A549 (cell line): ENCODE measurements around the gene NEXN. TPM values are rescaled to one million over a fixed set of nuclear protein-coding genes. Genes with fewer than 3 reads are reported as not detected.

Experiments used
- ATAC-seq, 2 experiments: fragments of 200-7000 bp in 1 of 2; fragments of >200 bp in 1 of 2; cut with Nextera tagmentation in 1 of 2; cut with Tn5 transposase in 1 of 2; 3 replicates each; pipeline versions ENCODE4 v1.8.0 to v1.9.1; 2018 to 2020; ENCODE audit warnings: mild to moderate bottlenecking in 1 of 2, moderate library complexity in 1 of 2
- CTCF ChIA-PET: fragments of 300-600 bp; sonication (Branson Sonifier 250); formaldehyde crosslinking; extraction: SDS; loops from one replicate; lab custom pipeline; 2021; ENCODE audit warnings: antibody characterized with exemption, inconsistent platforms; lab: Yijun Ruan, JAX
- POLR2A ChIA-PET: fragments of 350-600 bp; formaldehyde crosslinking; extraction: SDS; loops from one replicate; lab custom pipeline; 2021; ENCODE audit warnings: antibody characterized with exemption, inconsistent platforms; lab: Yijun Ruan, JAX
- DNase-seq, 2 experiments: peaks; one replicate each; pipeline versions ENCODE4 v3.0.0 to v3.0.0-alpha.2; 2011 to 2016; ENCODE audit warnings: low read depth in 1 of 2, low spot score in 1 of 2
- FAIRE-seq: peaks from 2 replicates; lab custom pipeline; 2011; peaks lifted over from hg19 to GRCh38; lab: Jason Lieb, UNC
- H3K27ac ChIP-seq, 2 experiments: fragments of >200 bp; sonication (Bioruptor Twin); formaldehyde crosslinking; 3 replicates each; pipeline ENCODE4 v1.5.1; 2016 to 2017
- H3K4me1 ChIP-seq: fragments of >200 bp; sonication (Bioruptor Twin); formaldehyde crosslinking; 3 replicates; pipeline ENCODE4 v1.6.1; 2016
- H3K4me2 ChIP-seq: fragments of >200 bp; sonication (Bioruptor Twin); formaldehyde crosslinking; 3 replicates; pipeline ENCODE4 v1.6.1; 2016
- H3K4me3 ChIP-seq: fragments of >200 bp; sonication (Bioruptor Twin); formaldehyde crosslinking; 3 replicates; pipeline ENCODE4 v1.5.1; 2016
- H3K9me3 ChIP-seq: fragments of >200 bp; sonication (Bioruptor Twin); formaldehyde crosslinking; 3 replicates; pipeline ENCODE4 v1.6.1; 2016
- ATOH8 ChIP-seq: fragments of 250-450 bp; sonication (Bioruptor Pico); IDR thresholded peaks from 2 replicates; pipeline ENCODE4 v1.5.0; 2020; ENCODE audit warnings: low read depth, mild to moderate bottlenecking, moderate library complexity
- CBX8 ChIP-seq: fragments of 200-600 bp; sonication (generic); IDR thresholded peaks from 2 replicates; pipeline ENCODE4 v1.6.1; 2016
- CEBPB ChIP-seq, 2 experiments: fragments of >200 bp in 1 of 2; sonication (Bioruptor Twin) in 1 of 2; formaldehyde crosslinking in 1 of 2; IDR thresholded peaks; 2 replicates each; pipeline ENCODE4 v1.6.1; 2012 to 2016
- CHD2 ChIP-seq: fragments of 150-350 bp; IDR thresholded peaks from 2 replicates; pipeline ENCODE4 v1.6.1; 2014; ENCODE audit warnings: low read length; ENCODE audit not compliant: partially characterized antibody
- CTCF ChIP-seq: fragments of >200 bp; sonication (Bioruptor Twin); formaldehyde crosslinking; IDR thresholded peaks from 3 replicates; pipeline ENCODE4 v1.5.1; 2016
- E2F6 ChIP-seq: IDR thresholded peaks from 2 replicates; pipeline ENCODE4 v1.6.1; 2012; ENCODE audit warnings: low read depth, borderline replicate concordance
- EP300 ChIP-seq, 2 experiments: fragments of >200 bp; sonication (Bioruptor Twin); formaldehyde crosslinking; IDR thresholded peaks; 2 replicates in 1 of 2; 3 replicates in 1 of 2; pipeline ENCODE4 v1.6.1; 2016 to 2017
- FOSB ChIP-seq: fragments of 250-450 bp; sonication (Bioruptor Pico); IDR thresholded peaks from 2 replicates; pipeline ENCODE4 v1.5.0; 2020; ENCODE audit warnings: mild to moderate bottlenecking, moderate library complexity
- FOXS1 ChIP-seq: fragments of 250-450 bp; sonication (Bioruptor Pico); IDR thresholded peaks from 2 replicates; pipeline ENCODE4 v1.5.0; 2020; ENCODE audit warnings: mild to moderate bottlenecking, moderate library complexity
- GATA3 ChIP-seq: IDR thresholded peaks from 2 replicates; pipeline ENCODE4 v1.6.1; 2012; ENCODE audit warnings: borderline replicate concordance
- HMGXB4 ChIP-seq: fragments of 250-450 bp; sonication (Bioruptor Pico); IDR thresholded peaks from 2 replicates; pipeline ENCODE4 v1.5.0; 2021; ENCODE audit warnings: mild to moderate bottlenecking, moderate library complexity, borderline replicate concordance
- MAFK ChIP-seq: fragments of 450-650 bp; IDR thresholded peaks from 2 replicates; pipeline ENCODE4 v1.6.1; 2014; ENCODE audit not compliant: partially characterized antibody
- MAX ChIP-seq: IDR thresholded peaks from 2 replicates; pipeline ENCODE4 v1.6.1; 2012
- NPAS2 ChIP-seq: fragments of 250-450 bp; sonication (Bioruptor Pico); IDR thresholded peaks from 2 replicates; pipeline ENCODE4 v1.8.0; 2022; ENCODE audit warnings: mild to moderate bottlenecking, moderate library complexity, borderline replicate concordance
- NR3C1 ChIP-seq: fragments of >200 bp; sonication (Bioruptor Twin); formaldehyde crosslinking; IDR thresholded peaks from 3 replicates; pipeline ENCODE4 v1.6.1; 2017
- RCOR1 ChIP-seq: fragments of 150-350 bp; IDR thresholded peaks from 2 replicates; pipeline ENCODE4 v1.6.1; 2014; ENCODE audit warnings: antibody characterized with exemption, low read length, low read depth
- RFX5 ChIP-seq: fragments of 450-650 bp; IDR thresholded peaks from 2 replicates; pipeline ENCODE4 v1.7.1; 2014; ENCODE audit warnings: antibody characterized with exemption, mild to moderate bottlenecking, moderate library complexity
- RNF2 ChIP-seq: fragments of 200-600 bp; sonication (generic); IDR thresholded peaks from 2 replicates; pipeline ENCODE4 v1.6.1; 2016; ENCODE audit warnings: low read depth, mild to moderate bottlenecking, antibody characterized with exemption, moderate library complexity, borderline replicate concordance
- SMC3 ChIP-seq: fragments of >200 bp; sonication (Bioruptor Twin); formaldehyde crosslinking; IDR thresholded peaks from 3 replicates; pipeline ENCODE4 v1.6.1; 2018; ENCODE audit warnings: inconsistent platforms
- TP53 ChIP-seq: fragments of 250-450 bp; sonication (Bioruptor Pico); IDR thresholded peaks from 2 replicates; pipeline ENCODE4 v1.5.0; 2021; ENCODE audit warnings: mild to moderate bottlenecking, moderate library complexity
- ZFP36 ChIP-seq: fragments of 450-650 bp; IDR thresholded peaks from 2 replicates; pipeline ENCODE4 v1.6.1; 2014; ENCODE audit warnings: borderline replicate concordance; ENCODE audit not compliant: partially characterized antibody
- ZNF302 ChIP-seq: fragments of 250-450 bp; sonication (Bioruptor Pico); IDR thresholded peaks from 2 replicates; pipeline ENCODE4 v1.9.0; 2021; ENCODE audit warnings: inconsistent platforms, mild to moderate bottlenecking, moderate library complexity
- WGBS: methylation state at CpG from one replicate; pipeline ENCODE4 v1.1.6; 2017; ENCODE audit errors: missing lambda C conversion rate; 5-methylcytosine and 5-hydroxymethylcytosine counted together
- polyA plus RNA-seq, 4 experiments: library from polyadenylated mRNA; depleted of rRNA in 3 of 4; stranded (reverse); fragments of >200 nt; fragmentation: RNase III in 1 of 4; extraction: RNeasy Plus Mini Kit Qiagen cat#74134 plus additional on column Dnase treatment in 1 of 4; gene quantifications; 2 replicates in 3 of 4; 3 replicates in 1 of 4; pipeline ENCODE4 v1.2.3, GENCODE V29; 2011 to 2017

Gene NEXN
- polyA plus RNA-seq, 2 of the 4 experiments (the other 2 are of a cell fraction): 1.8 to 8.2 TPM

GRCh38 chr1:77975907-77976306 is 87.5 kb downstream of the NEXN start:
- no peak for ATAC-seq
- TF ChIP-seq SMC3 (no peak), GATA3 (no peak), MAX (no peak), ATOH8 (CRISPR knock-in tag) (no peak), NPAS2 (CRISPR knock-in tag) (no peak), CTCF (no peak), ZNF302 (CRISPR knock-in tag) (no peak), CEBPB (IDR thresholded peaks at IDR 0.05) (no peak), E2F6 (no peak), CBX8 (no peak), RNF2 (no peak), MAFK (no peak), FOXS1 (CRISPR knock-in tag) (no peak), HMGXB4 (CRISPR knock-in tag) (no peak), TP53 (CRISPR knock-in tag) (no peak), ZFP36 (no peak)
- Histone ChIP-seq H3K4me3 (peak overlapping the region; percentile 71), H3K27ac (0 out of 6 replicates have a peak overlapping the region, but pooled peaks of 1 of the 2 experiments have one; percentile 38), H3K9me3 (no peaks in the 10 kb centered on the region), H3K4me1 (peaks cover 35% of the 10 kb centered on the region), H3K4me2 (peak overlapping the region; percentile 97)
- no peak for FAIRE-seq
- WGBS: 20% methylated on average over 2 of the region's 2 CpGs
- CTCF ChIA-PET: interaction anchor here (1.0 to 4.5 kb wide), 4 partner anchors 10 to 138 kb away, joined by 4 to 28 read pairs (median 6); no protein-coding TSS in a partner anchor
- POLR2A ChIA-PET: interaction anchor here (0.7 to 2.0 kb wide), 3 partner anchors 10 to 133 kb away, joined by 3 to 10 read pairs (median 5); partner anchors contain the start of gene DNAJB4
- no peak for DNase-seq

- DNase-seq (no peak), ATAC-seq (no peak), FAIRE-seq (no peak)
- H3K27ac ChIP-seq: peak overlapping the region; percentile 21 to 67; a peak in 3 of 6 replicates
- ChIA-PET CTCF (interaction anchor here (1.0 to 4.5 kb wide), 2 partner anchors 9 to 138 kb away, joined by 6 to 28 read pairs; no protein-coding TSS in a partner anchor), POLR2A (interaction anchor here (0.7 to 2.0 kb wide), 2 partner anchors 12 to 29 kb away, joined by 3 to 10 read pairs; partner anchors contain the start of gene DNAJB4)
- peaks cover 37% of the 10 kb centered on the region for H3K4me1 ChIP-seq
- H3K4me2 ChIP-seq: peak overlapping the region; percentile 97
- TF ChIP-seq EP300 (IDR thresholded peaks at IDR 0.05): no peak
- TF ChIP-seq FOSB (CRISPR knock-in tag): no peak
- no peak for TF ChIP-seq RCOR1
- no peak for TF ChIP-seq RFX5
- TF ChIP-seq NR3C1: no peak
- no peak for TF ChIP-seq CHD2
- TF ChIP-seq E2F6: no peak
- no peaks in the 10 kb centered on the region for H3K9me3 ChIP-seq
- 24% methylated on average over 13 of the region's 13 CpGs for WGBS
- H3K4me3 ChIP-seq: peak overlapping the region; percentile 71
These were observed 88.1 kb downstream of the NEXN start for GRCh38 chr1:77976433-77977076.
